NCI-H1694 treated with DMSO at 0.1 percent for 48 hours (cell line): ENCODE data around the gene ZBTB6.

Source experiments
- DNase-seq: peaks from one replicate; lab custom pipeline; 2025; lab: John Stamatoyannopoulos, UW

Gene ZBTB6

GRCh38 chr9:122912964-122913673 lies at the start of gene ZBTB6:
ZBTB6 (minus strand) TSS chr9:122913323; CDS start chr9:122912072, 1,251 bp downstream.
- DNase-seq: peak; percentile 77

GRCh38 chr9:122961139-122961538 lies 48.0 kb upstream of the ZBTB6 start:
- DNase-seq: no peak

GRCh38 chr9:122955961-122956360 lies 42.8 kb upstream of the ZBTB6 start:
- no peak for DNase-seq

- DNase-seq: no peak
Observed at GRCh38 chr9:122954253-122954691, 41.1 kb upstream of the ZBTB6 start.

GRCh38 chr9:122951056-122951455 lies 37.9 kb upstream of the ZBTB6 start:
- DNase-seq: no peak

DNA sequence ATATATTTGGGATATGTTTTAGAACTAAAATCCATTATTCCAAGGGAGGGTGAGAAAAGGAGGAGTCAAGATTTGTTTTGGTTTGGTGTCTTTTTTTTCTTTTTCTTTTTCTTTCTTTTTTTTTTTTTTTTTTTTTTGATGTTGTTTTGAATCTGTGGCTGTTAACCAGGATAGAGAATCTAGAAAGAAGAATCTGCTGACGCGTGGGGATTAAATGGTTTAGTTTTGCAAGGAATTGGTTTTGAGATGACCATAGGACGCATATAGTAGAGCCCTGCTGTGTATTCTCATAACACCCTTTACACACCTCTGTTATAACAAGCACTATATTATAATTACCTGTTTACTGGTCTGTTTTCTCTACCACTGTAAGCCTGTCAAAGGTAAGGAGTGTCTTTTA lies 37.1 kb upstream of the ZBTB6 start:
- DNase-seq: no peak

GRCh38 chr9:122949696-122950095 lies 36.6 kb upstream of the ZBTB6 start:
- DNase-seq: no peak

- DNase-seq: no peak
Observed at GRCh38 chr9:122948313-122948712, 35.2 kb upstream of the ZBTB6 start.

GRCh38 chr9:122946461-122947005 lies 33.4 kb upstream of the ZBTB6 start:
- DNase-seq: no peak

GRCh38 chr9:122944960-122945888 lies 32.1 kb upstream of the ZBTB6 start:
- DNase-seq: no peak

GRCh38 chr9:122941582-122942234 lies 28.6 kb upstream of the ZBTB6 start:
- DNase-seq: no peak

- peak; percentile 89 for DNase-seq
Observed at GRCh38 chr9:122940749-122941581, 27.8 kb upstream of the ZBTB6 start, which contains the start of gene RABGAP1. RABGAP1 (plus strand) TSS chr9:122941020; CDS start chr9:122957060, 16,040 bp downstream.

DNA sequence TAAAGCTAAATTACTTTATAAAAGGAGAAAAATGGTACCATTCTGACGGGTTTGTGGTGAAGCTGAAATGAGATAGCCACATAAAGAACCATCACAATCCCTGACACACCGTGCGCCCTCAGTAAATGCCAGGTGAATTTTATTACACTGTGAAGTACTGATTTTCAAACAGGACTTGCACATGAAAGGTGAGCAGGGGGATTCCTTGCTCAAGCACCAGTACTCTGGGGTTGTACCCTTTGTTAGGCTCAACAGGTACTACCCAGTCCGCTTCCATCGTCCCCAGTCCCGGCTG lies 27.3 kb upstream of the ZBTB6 start:
- DNase-seq: no peak

DNA sequence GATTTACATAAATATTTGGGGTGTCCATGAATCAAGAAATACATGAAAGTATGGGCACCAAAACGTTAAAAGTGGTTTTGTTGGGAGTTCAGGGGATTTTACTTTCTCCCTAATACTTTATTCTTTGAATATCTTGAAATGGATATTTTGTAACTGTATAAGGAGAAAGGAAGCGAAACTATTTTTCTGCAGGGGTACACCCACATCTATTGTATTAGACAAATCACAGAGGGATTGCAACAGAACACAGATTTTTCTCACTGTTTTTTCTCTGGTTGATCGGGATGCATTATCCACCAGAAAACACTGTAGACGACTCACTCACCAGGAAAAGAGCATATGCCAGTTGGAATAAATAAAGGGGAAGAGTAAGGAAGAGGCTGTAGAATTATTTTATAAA lies 26.5 kb upstream of the ZBTB6 start:
- no peak for DNase-seq

- no peak for DNase-seq
Observed at GRCh38 chr9:122936883-122937282, 23.8 kb upstream of the ZBTB6 start.

- no peak for DNase-seq
Observed at GRCh38 chr9:122936464-122936863, 23.3 kb upstream of the ZBTB6 start.

DNA sequence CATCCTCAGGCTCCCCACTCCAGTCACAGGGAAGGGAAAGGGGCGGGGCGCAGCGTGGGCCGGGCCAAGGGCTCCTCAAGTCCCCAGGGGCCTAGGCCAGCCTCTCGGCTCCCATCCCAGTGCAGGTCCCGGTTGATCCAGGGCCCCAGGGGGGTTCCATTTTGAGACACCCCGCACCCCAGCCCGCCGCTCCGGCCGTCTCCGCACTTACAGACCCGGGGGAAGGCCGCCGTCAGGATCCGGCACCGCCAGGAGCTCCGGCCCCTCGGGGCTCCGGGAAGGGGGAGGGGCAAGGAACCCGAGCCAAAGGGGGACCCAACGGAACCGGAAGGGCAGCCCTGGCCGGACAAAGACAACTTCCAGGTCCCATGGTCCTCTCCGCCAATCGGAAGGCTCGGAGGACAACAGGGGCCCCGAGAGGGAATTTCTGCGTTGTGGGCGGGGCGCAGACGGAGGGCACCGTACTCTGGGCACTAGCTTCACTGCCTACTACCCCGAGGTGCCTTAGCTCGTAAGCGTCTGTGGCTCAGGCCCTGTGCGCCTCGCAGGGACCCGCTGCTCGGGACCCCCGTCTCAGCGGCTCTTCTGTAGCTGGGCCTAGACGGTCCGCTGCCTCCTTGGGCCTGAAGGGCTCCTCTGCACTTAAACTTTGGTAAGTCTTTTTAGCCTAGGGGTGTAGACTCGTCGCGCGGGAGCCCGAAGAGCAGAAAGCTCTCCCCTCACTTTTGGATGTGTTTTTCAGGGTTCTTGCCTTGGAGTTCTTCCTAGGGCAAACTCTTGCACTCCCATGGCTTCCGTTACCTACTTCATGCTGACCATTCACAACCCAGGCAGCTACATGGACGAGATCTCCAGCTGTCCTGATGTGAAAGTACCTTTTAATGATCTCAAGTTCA lies 18.4 kb upstream of the ZBTB6 start, which contains the start of gene ZBTB26:
TSS of gene ZBTB26 (minus strand) at position 287 of the 896 bp plus-strand sequence. CDS start 11,578 bp downstream, outside the sequence.
- DNase-seq: peak; percentile 69

- DNase-seq: no peak
Observed at GRCh38 chr9:122930541-122931225, 17.6 kb upstream of the ZBTB6 start.

- DNase-seq: no peak
Observed at GRCh38 chr9:122929796-122930354, 16.8 kb upstream of the ZBTB6 start.
